NCI-H446 (cell line): ENCODE results near the gene PVALEF.
"Not testable (repeated sequence)": the region's sequence is repeated elsewhere in the genome, so short reads cannot be mapped to it uniquely, and the experiment has no call there.

ENCODE experiments used
- DNase-seq, 2 experiments: peaks; one replicate each; lab custom pipeline; 2025; lab: John Stamatoyannopoulos, UW

Gene PVALEF

GRCh38 chr17:81143717-81144422, 21.4 kb upstream of the PVALEF start:
- no peak for DNase-seq

GRCh38 chr17:81144423-81144781, 20.9 kb upstream of the PVALEF start:
- no peak for DNase-seq

GRCh38 chr17:81146208-81146607, 19.1 kb upstream of the PVALEF start:
- not testable (repeated sequence) for DNase-seq

- DNase-seq = no peak
These were observed 17.6 kb upstream of the PVALEF start for GRCh38 chr17:81147701-81148100.

GRCh38 chr17:81148571-81148970, 16.7 kb upstream of the PVALEF start:
- DNase-seq = no peak

- no peak for DNase-seq
These were observed 16.2 kb upstream of the PVALEF start for GRCh38 chr17:81148986-81149533.

- DNase-seq = no peak
These were observed 14.8 kb upstream of the PVALEF start for GRCh38 chr17:81150377-81151077.

GRCh38 chr17:81151278-81151677, 14.0 kb upstream of the PVALEF start:
- DNase-seq = no peak

- DNase-seq = no peak
These were observed 12.9 kb upstream of the PVALEF start for GRCh38 chr17:81152288-81152828.

- DNase-seq = no peak
These were observed 11.9 kb upstream of the PVALEF start for GRCh38 chr17:81153340-81153803.

- not testable (repeated sequence) for DNase-seq
These were observed 11.3 kb upstream of the PVALEF start for GRCh38 chr17:81154016-81154415.

- no peak for DNase-seq
These were observed 10.3 kb upstream of the PVALEF start for GRCh38 chr17:81154961-81155360.

GRCh38 chr17:81156866-81157805, 8.2 kb upstream of the PVALEF start:
- no peak for DNase-seq

GRCh38 chr17:81157848-81158687, 7.2 kb upstream of the PVALEF start:
- no peak for DNase-seq

GRCh38 chr17:81158688-81159590, 6.4 kb upstream of the PVALEF start:
- no peak for DNase-seq

- DNase-seq = no peak
These were observed 5.6 kb upstream of the PVALEF start for GRCh38 chr17:81159611-81160265.

GRCh38 chr17:81160306-81160705, 5.0 kb upstream of the PVALEF start:
- DNase-seq = no peak

- DNase-seq = no peak
These were observed 4.4 kb upstream of the PVALEF start for GRCh38 chr17:81160747-81161453.

- no peak for DNase-seq
These were observed 3.8 kb upstream of the PVALEF start for GRCh38 chr17:81161536-81161935.
